ENCODE data around the gene AMZ2. TPM values are rescaled to one million over a fixed set of nuclear protein-coding genes. Genes with fewer than 3 reads are reported as not detected.
"Not testable (repeated sequence)": the region's sequence is repeated elsewhere in the genome, so short reads cannot be mapped to it uniquely, and the experiment has no call there.

Gene AMZ2
- total RNA-seq, 2 experiments from 2014 or later = 106 to 107 TPM

GRCh38 chr17:68246271-68247028 is 1.4 kb upstream of the AMZ2 start:
- Mint-ChIP-seq H3K4me3 (peak overlapping the region; percentile 81), H3K4me1 (peaks cover 44% of the 10 kb centered on the region), H3K36me3 (peaks cover 30% of the 10 kb centered on the region), H3K27ac (peak overlapping the region; percentile 91), H3K9me3 (ENCODE audit: low read depth) (no peaks in the 10 kb centered on the region), H3K27me3 (no peaks in the 10 kb centered on the region)
- no peak for ATAC-seq
- CTCF ChIA-PET = interaction anchor here (0.6 to 4.5 kb wide), 12 partner anchors 9 to 216 kb away, joined by 3 to 27 read pairs (median 10); no protein-coding TSS in a partner anchor
- no peak for DNase-seq

DNA sequence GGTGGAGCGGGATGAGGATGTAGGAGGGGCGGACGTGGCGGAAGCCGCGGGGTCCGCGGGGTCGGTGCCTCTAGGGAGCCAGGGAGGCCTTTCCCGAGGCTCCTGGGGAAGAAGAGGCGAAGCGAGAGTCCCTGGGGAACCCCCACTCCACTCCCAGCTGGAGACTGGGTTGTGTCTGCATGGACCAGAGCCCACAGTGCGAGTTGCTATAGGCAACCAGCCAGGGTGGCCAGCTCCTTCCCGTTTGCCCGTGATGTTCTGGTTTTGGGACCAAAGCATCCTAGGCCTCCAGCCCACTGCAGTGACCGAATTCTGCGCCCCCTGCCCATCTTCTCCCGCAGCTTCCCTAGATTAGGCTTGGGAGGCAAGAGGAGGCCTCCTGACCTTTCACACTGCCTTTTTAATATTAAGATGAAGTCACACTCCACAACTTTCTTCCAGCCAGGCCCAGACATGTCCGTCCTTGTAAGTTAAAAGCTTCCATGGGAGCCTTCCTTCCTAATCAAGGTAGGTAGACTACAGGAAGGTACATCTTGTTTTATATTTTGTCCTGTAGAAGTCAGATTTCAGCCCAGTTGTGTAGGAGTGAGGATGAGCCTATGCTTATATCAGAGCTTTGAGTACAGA is 469 bp downstream of the AMZ2 start:
- no peak for ATAC-seq
- H3K4me3 Mint-ChIP-seq = peak overlapping the region; percentile 81
- no peaks in the 10 kb centered on the region for H3K27me3 Mint-ChIP-seq
- CTCF ChIA-PET = interaction anchor here (0.6 to 4.5 kb wide), 18 partner anchors 10 to 218 kb away, joined by 3 to 27 read pairs (median 6); no protein-coding TSS in a partner anchor
- H3K27ac Mint-ChIP-seq = peak overlapping the region; percentile 91
- peaks cover 43% of the 10 kb centered on the region for H3K36me3 Mint-ChIP-seq
- no peak for DNase-seq
- H3K9me3 Mint-ChIP-seq (ENCODE audit: low read depth) = no peaks in the 10 kb centered on the region
- H3K4me1 Mint-ChIP-seq = peaks cover 54% of the 10 kb centered on the region

- H3K27ac Mint-ChIP-seq = peak overlapping the region; percentile 91
- DNase-seq = no peak
- H3K36me3 Mint-ChIP-seq = peaks cover 45% of the 10 kb centered on the region
- CTCF ChIA-PET = interaction anchor here (0.7 to 4.5 kb wide), 13 partner anchors 10 to 218 kb away, joined by 3 to 27 read pairs (median 7); no protein-coding TSS in a partner anchor
- H3K27me3 Mint-ChIP-seq = no peaks in the 10 kb centered on the region
- H3K4me1 Mint-ChIP-seq = peaks cover 57% of the 10 kb centered on the region
- peak overlapping the region; percentile 81 for H3K4me3 Mint-ChIP-seq
- peak; percentile 10 for ATAC-seq
- H3K9me3 Mint-ChIP-seq (ENCODE audit: low read depth) = no peaks in the 10 kb centered on the region
Measured at GRCh38 chr17:68248891-68249290, 1.0 kb downstream of the AMZ2 start.

GRCh38 chr17:68249354-68249765 is 1.5 kb downstream of the AMZ2 start:
- CTCF ChIA-PET = interaction anchor here (0.7 to 4.5 kb wide), 13 partner anchors 9 to 217 kb away, joined by 3 to 27 read pairs (median 6); no protein-coding TSS in a partner anchor
- ATAC-seq (no peak), DNase-seq (peak; percentile 65)
- peak overlapping the region; percentile 91 for H3K27ac Mint-ChIP-seq
- H3K4me3 Mint-ChIP-seq = peak overlapping the region; percentile 81
- peaks cover 49% of the 10 kb centered on the region for H3K36me3 Mint-ChIP-seq
- no peaks in the 10 kb centered on the region for H3K9me3 Mint-ChIP-seq (ENCODE audit: low read depth)
- peaks cover 60% of the 10 kb centered on the region for H3K4me1 Mint-ChIP-seq
- H3K27me3 Mint-ChIP-seq = no peaks in the 10 kb centered on the region

DNA sequence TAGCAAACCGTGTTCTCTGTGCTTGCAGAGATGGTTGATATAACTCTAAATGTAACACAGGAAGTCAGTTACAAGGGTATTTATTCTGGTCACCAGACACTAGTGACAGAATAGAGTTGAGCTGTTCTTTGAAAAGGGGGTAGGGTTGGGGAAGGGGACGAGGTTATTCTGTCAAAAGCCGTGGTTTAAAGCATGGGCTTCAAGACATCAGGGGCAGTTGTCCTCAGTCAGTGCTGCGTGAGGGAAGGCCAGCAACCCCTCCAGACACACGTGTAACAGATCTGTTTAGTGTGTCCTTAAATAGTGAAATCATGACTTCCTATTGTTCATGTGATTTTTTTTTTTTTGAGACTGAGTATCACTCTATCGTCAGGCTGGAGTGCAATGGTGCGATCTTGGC is 5.6 kb downstream of the AMZ2 start:
- Mint-ChIP-seq H3K4me3 (peak overlapping the region; percentile 39), H3K36me3 (peaks cover 71% of the 10 kb centered on the region), H3K27ac (peak overlapping the region; percentile 88), H3K4me1 (peaks cover 85% of the 10 kb centered on the region)
- peak; percentile 54 for ATAC-seq
- CTCF ChIA-PET = interaction anchor here (0.8 to 1.9 kb wide), 6 partner anchors 9 to 184 kb away, joined by 3 to 6 read pairs (median 4); no protein-coding TSS in a partner anchor
- not testable (repeated sequence) for DNase-seq; H3K27me3 Mint-ChIP-seq; H3K9me3 Mint-ChIP-seq (ENCODE audit: low read depth)

GRCh38 chr17:68255151-68255550 is 7.3 kb downstream of the AMZ2 start:
- H3K4me1 Mint-ChIP-seq = peaks cover 82% of the 10 kb centered on the region
- H3K4me3 Mint-ChIP-seq = peak overlapping the region; percentile 17
- no peak for DNase-seq
- CTCF ChIA-PET = interaction anchor here (1.0 to 1.9 kb wide), 2 partner anchors 17 to 42 kb away, joined by 3 to 6 read pairs; no protein-coding TSS in a partner anchor
- H3K27ac Mint-ChIP-seq = peak overlapping the region; percentile 88
- H3K9me3 Mint-ChIP-seq (ENCODE audit: low read depth) = no peaks in the 10 kb centered on the region
- H3K27me3 Mint-ChIP-seq = no peaks in the 10 kb centered on the region
- H3K36me3 Mint-ChIP-seq = peaks cover 66% of the 10 kb centered on the region
- no peak for ATAC-seq

DNA sequence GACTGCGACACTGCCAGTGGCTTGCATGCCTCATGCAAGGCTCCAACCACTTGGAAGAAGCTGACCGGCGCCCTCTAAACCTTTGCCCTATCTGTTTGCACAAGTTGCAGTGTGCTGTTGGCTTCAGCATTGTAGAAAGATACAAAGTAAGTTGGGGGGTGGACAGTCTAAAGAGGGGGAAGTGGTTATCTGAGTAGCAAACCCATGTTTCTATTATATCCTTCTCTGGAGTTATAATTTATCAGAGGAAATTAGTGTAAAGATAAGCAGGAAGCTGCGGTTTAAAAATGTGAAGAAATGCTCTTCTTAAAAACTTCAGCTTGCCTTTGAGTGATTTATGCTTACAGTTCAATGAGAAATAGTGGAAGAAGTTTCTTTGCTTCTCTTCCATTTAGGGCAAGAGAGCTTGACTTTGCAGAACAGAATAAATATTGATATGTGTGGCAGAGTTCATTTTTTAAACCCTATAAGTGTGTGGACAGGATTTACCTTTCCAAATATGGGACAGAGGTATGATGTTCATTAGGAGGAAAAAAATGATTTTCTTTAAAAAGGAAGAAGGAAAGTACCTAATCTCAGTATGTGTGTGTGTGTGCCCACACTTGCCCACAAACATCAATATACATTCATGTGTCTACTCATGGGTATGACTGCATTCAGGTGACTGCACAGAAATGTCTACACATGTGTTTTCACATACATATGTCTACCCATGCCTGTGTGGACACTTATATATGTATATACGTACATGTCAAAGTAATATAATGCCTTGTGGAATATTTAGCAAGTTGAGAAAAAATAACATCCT is 8.1 kb downstream of the AMZ2 start:
- Mint-ChIP-seq H3K9me3 (ENCODE audit: low read depth) (no peaks in the 10 kb centered on the region), H3K36me3 (peaks cover 61% of the 10 kb centered on the region), H3K4me1 (peaks cover 82% of the 10 kb centered on the region), H3K27me3 (no peaks in the 10 kb centered on the region), H3K4me3 (peak overlapping the region; percentile 17), H3K27ac (peak overlapping the region; percentile 88)
- ATAC-seq (peak; percentile 14), DNase-seq (no peak)
- CTCF ChIA-PET = interaction anchor here (1.0 kb wide), 1 partner anchor 55 kb away, joined by 3 read pairs; no protein-coding TSS in a partner anchor

DNA sequence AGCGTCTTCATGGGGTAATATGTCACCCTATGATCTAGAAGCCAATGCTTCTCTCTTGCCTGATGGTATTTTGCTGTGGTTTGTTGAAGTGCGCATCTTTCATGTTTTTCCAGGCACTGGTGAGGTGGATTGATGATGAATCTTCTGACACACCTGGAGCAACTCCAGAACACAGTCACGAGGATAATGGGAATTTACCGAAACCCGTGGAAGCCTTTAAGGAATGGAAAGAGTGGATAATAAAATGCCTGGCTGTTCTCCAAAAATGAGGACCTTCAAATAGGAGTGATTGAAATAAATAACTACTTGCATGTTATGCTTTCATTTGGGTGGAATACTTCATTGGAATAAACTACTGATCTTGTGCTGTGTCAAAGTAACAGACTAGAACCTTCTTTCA is 8.9 kb downstream of the AMZ2 start:
- H3K27ac Mint-ChIP-seq = peak overlapping the region; percentile 88
- not testable (repeated sequence) for DNase-seq; H3K27me3 Mint-ChIP-seq; H3K9me3 Mint-ChIP-seq (ENCODE audit: low read depth); H3K4me3 Mint-ChIP-seq; ATAC-seq
- H3K36me3 Mint-ChIP-seq = peaks cover 57% of the 10 kb centered on the region
- H3K4me1 Mint-ChIP-seq = peaks cover 87% of the 10 kb centered on the region
- CTCF ChIA-PET = interaction anchor here (1.0 kb wide), 1 partner anchor 203 kb away, joined by 4 read pairs; no protein-coding TSS in a partner anchor

DNA sequence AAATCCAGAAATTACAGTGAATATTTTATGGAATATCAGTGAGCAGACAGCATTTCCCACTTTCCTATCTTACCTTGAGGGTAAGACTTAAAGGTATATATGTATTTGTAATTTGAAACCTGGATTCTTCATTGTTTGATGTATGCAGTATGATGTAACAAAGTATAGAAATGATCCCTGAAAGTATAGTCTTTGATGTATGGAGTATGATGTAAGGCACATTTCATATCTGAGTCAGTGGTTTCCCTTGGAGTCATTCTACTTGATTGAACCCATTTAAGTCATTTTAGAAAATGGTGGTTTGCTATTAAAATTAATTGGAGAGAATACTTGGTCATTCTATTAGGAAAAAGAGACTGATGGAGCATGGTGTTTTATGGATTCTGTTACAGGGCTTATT is 10.1 kb downstream of the AMZ2 start:
- peaks cover 86% of the 10 kb centered on the region for H3K4me1 Mint-ChIP-seq
- peak overlapping the region; percentile 88 for H3K27ac Mint-ChIP-seq
- peak overlapping the region; percentile 32 for H3K4me3 Mint-ChIP-seq
- H3K36me3 Mint-ChIP-seq = peaks cover 48% of the 10 kb centered on the region
- no peak for DNase-seq
- no peaks in the 10 kb centered on the region for H3K9me3 Mint-ChIP-seq (ENCODE audit: low read depth)
- ATAC-seq = no peak
- CTCF ChIA-PET = interaction anchor here (1.0 to 2.2 kb wide), 7 partner anchors 8 to 272 kb away, joined by 3 to 9 read pairs (median 5); partner anchors contain the start of gene AMZ2
- no peaks in the 10 kb centered on the region for H3K27me3 Mint-ChIP-seq

DNA sequence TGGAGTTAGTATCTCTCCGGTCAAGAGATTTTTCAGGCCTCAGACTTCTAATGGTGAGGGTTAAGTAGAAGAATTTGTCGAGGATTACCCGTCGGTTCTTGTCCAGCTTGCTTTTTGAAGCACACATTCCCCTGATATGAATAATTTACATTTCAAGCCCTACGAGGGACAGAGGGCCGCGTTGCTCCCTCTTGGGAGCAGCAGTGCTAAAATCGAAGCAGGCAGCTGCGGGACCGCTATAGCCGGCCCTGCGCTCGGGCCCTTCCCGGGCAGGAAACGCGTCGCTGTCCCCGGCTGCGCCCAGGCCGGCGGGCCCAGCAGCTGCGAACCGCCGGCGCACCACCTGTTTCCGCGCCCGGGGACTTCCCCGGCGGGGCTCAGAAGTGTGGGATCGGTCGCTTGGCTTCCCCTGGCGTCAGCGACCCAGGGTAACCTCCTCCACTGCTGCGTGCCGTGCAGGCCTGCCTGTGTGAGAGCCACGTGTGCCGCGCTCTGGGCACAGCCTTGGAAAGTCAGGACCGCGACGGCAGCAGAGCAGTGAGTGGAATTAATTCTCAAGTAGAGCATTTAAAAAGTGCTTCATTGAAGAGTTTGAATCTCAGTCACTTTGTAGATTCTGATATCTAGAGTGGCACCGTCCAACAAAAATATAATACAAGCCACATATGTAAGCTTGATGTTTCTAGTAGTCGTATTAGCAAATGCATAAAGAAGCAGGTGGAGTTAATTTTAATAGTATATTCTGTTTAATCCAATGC is 11.2 kb downstream of the AMZ2 start:
- peaks cover 82% of the 10 kb centered on the region for H3K4me1 Mint-ChIP-seq
- ATAC-seq (peak; percentile 92), DNase-seq (peak; percentile 90)
- not testable (repeated sequence) for H3K27me3 Mint-ChIP-seq; H3K9me3 Mint-ChIP-seq (ENCODE audit: low read depth)
- peak overlapping the region; percentile 90 for H3K27ac Mint-ChIP-seq
- CTCF ChIA-PET = interaction anchor here (0.9 to 2.2 kb wide), 14 partner anchors 9 to 274 kb away, joined by 3 to 9 read pairs (median 4); partner anchors contain the start of gene AMZ2
- H3K36me3 Mint-ChIP-seq = peaks cover 39% of the 10 kb centered on the region
- H3K4me3 Mint-ChIP-seq = peak overlapping the region; percentile 64

DNA sequence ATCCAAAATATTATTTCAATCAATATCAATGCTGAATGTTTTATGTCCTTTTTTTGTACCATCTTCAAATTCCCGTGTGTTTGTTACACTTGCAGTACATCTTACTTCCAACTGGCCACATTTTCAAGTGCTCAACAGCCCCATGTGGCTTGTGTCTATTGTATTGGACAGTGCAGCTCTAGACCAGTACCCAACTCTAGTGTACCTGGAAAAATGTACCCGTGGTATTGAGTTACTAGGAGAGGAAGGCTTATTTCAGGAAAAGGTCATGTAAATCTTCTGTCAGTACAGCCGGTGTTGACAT is 11.8 kb downstream of the AMZ2 start:
- DNase-seq; ATAC-seq; H3K9me3 Mint-ChIP-seq (ENCODE audit: low read depth); H3K27me3 Mint-ChIP-seq: not testable (repeated sequence)
- Mint-ChIP-seq H3K27ac (peak overlapping the region; percentile 90), H3K4me1 (peaks cover 78% of the 10 kb centered on the region), H3K36me3 (peaks cover 37% of the 10 kb centered on the region), H3K4me3 (peak overlapping the region; percentile 64)
- CTCF ChIA-PET = interaction anchor here (0.9 to 2.2 kb wide), 10 partner anchors 12 to 206 kb away, joined by 3 to 9 read pairs (median 4); partner anchors contain the start of gene AMZ2
